Fibroblast of lung (primary cell): ENCODE data around the gene E2F2.

Experiments
- EZH2 ChIP-seq: IDR thresholded peaks from 2 replicates; pipeline ENCODE4 v1.5.1; 2012; ENCODE audit warnings: low read length, control low read depth, mild to moderate bottlenecking; ENCODE audit errors: missing control alignments
- TF ChIP-seq, protein P1 (sequence below), 2 donors: IDR thresholded peaks in 1 of 2; conservative IDR thresholded peaks in 1 of 2; 1 replicate in 1 of 2; 2 replicates in 1 of 2; pipeline ENCODE4 v1.5.1; 2011 to 2012; ENCODE audit warnings: low read length in 2 of 2, control low read depth in 1 of 2, inconsistent platforms in 1 of 2, low read depth in 1 of 2, mild to moderate bottlenecking in 1 of 2

GRCh38 chr1:23567629-23567995, 36.6 kb upstream of the E2F2 start:
- TF ChIP-seq EZH2: no peak
- TF ChIP-seq, protein P1, sequence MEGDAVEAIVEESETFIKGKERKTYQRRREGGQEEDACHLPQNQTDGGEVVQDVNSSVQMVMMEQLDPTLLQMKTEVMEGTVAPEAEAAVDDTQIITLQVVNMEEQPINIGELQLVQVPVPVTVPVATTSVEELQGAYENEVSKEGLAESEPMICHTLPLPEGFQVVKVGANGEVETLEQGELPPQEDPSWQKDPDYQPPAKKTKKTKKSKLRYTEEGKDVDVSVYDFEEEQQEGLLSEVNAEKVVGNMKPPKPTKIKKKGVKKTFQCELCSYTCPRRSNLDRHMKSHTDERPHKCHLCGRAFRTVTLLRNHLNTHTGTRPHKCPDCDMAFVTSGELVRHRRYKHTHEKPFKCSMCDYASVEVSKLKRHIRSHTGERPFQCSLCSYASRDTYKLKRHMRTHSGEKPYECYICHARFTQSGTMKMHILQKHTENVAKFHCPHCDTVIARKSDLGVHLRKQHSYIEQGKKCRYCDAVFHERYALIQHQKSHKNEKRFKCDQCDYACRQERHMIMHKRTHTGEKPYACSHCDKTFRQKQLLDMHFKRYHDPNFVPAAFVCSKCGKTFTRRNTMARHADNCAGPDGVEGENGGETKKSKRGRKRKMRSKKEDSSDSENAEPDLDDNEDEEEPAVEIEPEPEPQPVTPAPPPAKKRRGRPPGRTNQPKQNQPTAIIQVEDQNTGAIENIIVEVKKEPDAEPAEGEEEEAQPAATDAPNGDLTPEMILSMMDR (conservative IDR thresholded peaks at IDR 0.05 in 1 of 2, IDR thresholded peaks at IDR 0.05 in 1 of 2; ENCODE audit: low read depth in 1 of 2, low read length in 2 of 2): no peak
